Femur (tissue), 1 donor: ENCODE results near the gene PARL.

ENCODE experiments used
- DNase-seq: peaks from one replicate; pipeline ENCODE4 v3.0.0-alpha.2; 2017

Gene PARL

GRCh38 chr3:183782576-183783276 lies 102.0 kb downstream of the PARL start:
- no peak for DNase-seq

GRCh38 chr3:183781246-183781645 lies 103.4 kb downstream of the PARL start:
- DNase-seq, result no peak

- DNase-seq, result no peak
These were observed 104.7 kb downstream of the PARL start for GRCh38 chr3:183779896-183780465.
